HepG2 (cell line): ENCODE results near the gene BCKDHA. TPM values are rescaled to one million over a fixed set of nuclear protein-coding genes. Genes with fewer than 3 reads are reported as not detected.

Source experiments
- ATM ChIP-seq: fragments of 450-650 bp; IDR thresholded peaks from 2 replicates; pipeline ENCODE4 v1.7.1; 2017; ENCODE audit warnings: mild to moderate bottlenecking, borderline replicate concordance
- BORCS8-MEF2B ChIP-seq: sonication (generic); formaldehyde crosslinking; IDR thresholded peaks from 2 replicates; pipeline ENCODE4 v1.8.0; 2022; ENCODE audit warnings: mild to moderate bottlenecking, missing genetic modification reagents
- CBX5 ChIP-seq: sonication (generic); formaldehyde crosslinking; IDR thresholded peaks from 2 replicates; pipeline ENCODE4 v1.4.0; 2020; ENCODE audit warnings: missing genetic modification reagents, borderline replicate concordance
- DNMT1 ChIP-seq: sonication (generic); formaldehyde crosslinking; IDR thresholded peaks from 2 replicates; pipeline ENCODE4 v1.5.1; 2020; ENCODE audit warnings: mild to moderate bottlenecking, missing genetic modification reagents
- KLF13 ChIP-seq: sonication (generic); formaldehyde crosslinking; IDR thresholded peaks from 2 replicates; pipeline ENCODE4 v1.4.0; 2020; ENCODE audit warnings: mild to moderate bottlenecking, missing genetic modification reagents
- MED1 ChIP-seq: sonication (generic); formaldehyde crosslinking; IDR thresholded peaks from 2 replicates; pipeline ENCODE4 v1.4.0; 2020; ENCODE audit warnings: missing genetic modification reagents
- NR2F2 ChIP-seq: IDR thresholded peaks from 2 replicates; pipeline ENCODE4 v1.6.1; 2012; ENCODE audit warnings: low read depth, inconsistent platforms, borderline replicate concordance
- NR3C1 ChIP-seq: sonication (generic); formaldehyde crosslinking; IDR thresholded peaks from 2 replicates; pipeline ENCODE4 v1.4.0; 2020; ENCODE audit warnings: missing genetic modification reagents
- POLR2G ChIP-seq: fragments of 200-400 bp; formaldehyde crosslinking; IDR thresholded peaks from 2 replicates; pipeline ENCODE4 v1.6.1; 2018; ENCODE audit warnings: mild to moderate bottlenecking, low read depth, low read length, moderate library complexity
- RARA ChIP-seq: IDR thresholded peaks from 2 replicates; pipeline ENCODE4 v1.6.1; 2016; ENCODE audit warnings: missing genetic modification reagents, missing compliant biosample characterization
- RXRB ChIP-seq: IDR thresholded peaks from 2 replicates; pipeline ENCODE4 v1.6.1; 2016; ENCODE audit warnings: borderline replicate concordance, missing genetic modification reagents, missing compliant biosample characterization
- SOX6 ChIP-seq, 2 experiments: fragments of 450-650 bp in 1 of 2; sonication (generic) in 1 of 2; formaldehyde crosslinking in 1 of 2; IDR thresholded peaks; 2 replicates each; pipeline versions ENCODE4 v1.4.0 to v1.6.1; 2017 to 2020; ENCODE audit warnings: antibody characterized with exemption in 1 of 2, mild to moderate bottlenecking in 1 of 2, missing genetic modification reagents in 1 of 2
- ZNF143 ChIP-seq: sonication (generic); formaldehyde crosslinking; IDR thresholded peaks from 2 replicates; pipeline ENCODE4 v1.4.0; 2020; ENCODE audit warnings: missing genetic modification reagents
- ZNF75D ChIP-seq: sonication (generic); formaldehyde crosslinking; IDR thresholded peaks from 2 replicates; pipeline ENCODE4 v1.8.1; 2023; ENCODE audit warnings: missing genetic modification reagents, mild to moderate bottlenecking, borderline replicate concordance
- polyA plus RNA-seq, 8 experiments: library from polyadenylated mRNA; depleted of rRNA in 3 of 8; stranded (reverse) in 7 of 8; unstranded in 1 of 8; fragments of >200 nt; fragmentation: Illumina TruSeq in 4 of 8; extraction: Trizol in 4 of 8; gene quantifications; 2 replicates each; pipeline versions ENCODE4 v1.2.1 to v1.2.3, GENCODE V29; 2011 to 2016; ENCODE audit warnings: low read depth in 4 of 8, missing spikeins in 1 of 8, mixed read lengths in 1 of 8; ENCODE audit not compliant: insufficient read depth in 1 of 8
- total RNA-seq, 5 experiments: library from RNA; depleted of rRNA; stranded (reverse); fragments of >200 nt; fragmentation: Illumina TruSeq; extraction: Trizol; gene quantifications; 2 replicates each; pipeline ENCODE4 v1.2.3, GENCODE V29; 2016; ENCODE audit warnings: low read depth in 1 of 5
- TF ChIP-seq, protein P1 (sequence below): sonication (generic); formaldehyde crosslinking; IDR thresholded peaks from 2 replicates; pipeline ENCODE4 v1.5.1; 2020; ENCODE audit warnings: mild to moderate bottlenecking, missing genetic modification reagents, borderline replicate concordance
- TF ChIP-seq, protein P2 (sequence below): sonication (generic); formaldehyde crosslinking; IDR thresholded peaks from 2 replicates; pipeline ENCODE4 v1.4.0; 2020; ENCODE audit warnings: mild to moderate bottlenecking, low read depth, missing genetic modification reagents
- TF ChIP-seq, protein P3 (sequence below): IDR thresholded peaks from 2 replicates; pipeline ENCODE4 v1.6.1; 2012; ENCODE audit warnings: low read depth, low read length, improper control_type of control experiment
- TF ChIP-seq, protein P4 (sequence below): sonication (generic); formaldehyde crosslinking; conservative IDR thresholded peaks from 2 replicates; pipeline ENCODE4 v1.8.1; 2023; ENCODE audit warnings: missing genetic modification reagents
- TF ChIP-seq, protein P5 (sequence below): IDR thresholded peaks from 2 replicates; pipeline ENCODE4 v1.6.1; 2016; ENCODE audit warnings: low read depth, control low read depth
- TF ChIP-seq, protein P6 (sequence below): sonication (generic); formaldehyde crosslinking; IDR thresholded peaks from 2 replicates; pipeline ENCODE4 v1.4.0; 2020; ENCODE audit warnings: missing genetic modification reagents; ENCODE audit errors: not compliant biosample characterization
- TF ChIP-seq, protein P7 (sequence below): IDR thresholded peaks from 2 replicates; pipeline ENCODE4 v1.6.1; 2016; ENCODE audit warnings: mild to moderate bottlenecking, missing biosample characterization, missing genetic modification reagents

The BCKDHA gene
- total and polyA plus RNA-seq, 2 of the 13 experiments (the other 11 are each of a cell fraction or from before 2014, with no cell fraction given): 11.8 to 31.5 TPM

DNA sequence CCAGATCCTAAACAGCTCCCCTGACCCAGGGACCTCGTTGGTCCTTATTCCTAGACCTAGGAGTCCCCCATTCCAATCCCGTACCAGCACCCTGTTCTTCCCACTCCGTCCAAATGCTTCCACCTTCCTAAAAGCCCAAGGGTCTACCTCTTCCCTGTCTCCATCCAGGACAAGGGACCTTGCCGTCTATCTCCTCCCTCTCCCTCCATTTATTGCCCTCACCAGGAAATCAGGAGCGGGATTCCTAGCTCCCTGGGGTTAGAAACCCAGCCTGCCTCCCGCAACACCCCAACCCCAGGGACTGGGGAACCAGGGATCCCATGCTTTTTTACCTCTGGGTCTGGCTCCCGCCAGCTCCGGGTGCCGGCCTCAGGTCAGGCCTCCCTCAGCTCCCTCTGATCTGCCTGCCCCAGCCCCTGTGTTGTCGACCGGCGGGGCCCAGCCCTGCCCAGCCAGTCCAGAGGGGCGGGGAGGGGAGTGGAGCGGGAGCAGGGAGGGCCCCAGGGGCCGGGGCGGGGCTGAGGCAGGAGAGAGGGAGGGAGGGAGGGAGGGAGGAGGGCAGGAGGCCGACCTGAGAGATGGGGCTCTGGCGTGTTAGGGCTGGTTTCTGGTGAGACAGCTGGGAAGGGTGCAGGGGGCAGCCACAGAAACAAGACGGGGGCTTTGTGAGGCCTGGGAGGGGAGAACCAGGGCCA is 29.5 kb downstream of the BCKDHA start, which contains the start of gene B3GNT8 (continued):
- TF ChIP-seq, protein P1, sequence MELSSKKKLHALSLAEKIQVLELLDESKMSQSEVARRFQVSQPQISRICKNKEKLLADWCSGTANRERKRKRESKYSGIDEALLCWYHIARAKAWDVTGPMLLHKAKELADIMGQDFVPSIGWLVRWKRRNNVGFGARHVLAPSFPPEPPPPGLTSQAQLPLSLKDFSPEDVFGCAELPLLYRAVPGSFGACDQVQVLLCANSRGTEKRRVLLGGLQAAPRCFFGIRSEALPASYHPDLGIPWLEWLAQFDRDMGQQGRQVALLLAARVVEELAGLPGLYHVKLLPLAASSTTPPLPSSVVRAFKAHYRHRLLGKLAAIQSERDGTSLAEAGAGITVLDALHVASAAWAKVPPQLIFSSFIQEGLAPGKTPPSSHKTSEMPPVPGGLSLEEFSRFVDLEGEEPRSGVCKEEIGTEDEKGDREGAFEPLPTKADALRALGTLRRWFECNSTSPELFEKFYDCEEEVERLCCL (CRISPR knock-in tag): no peak
- no peak for TF ChIP-seq RARA (CRISPR knock-in tag)
- TF ChIP-seq, protein P2, sequence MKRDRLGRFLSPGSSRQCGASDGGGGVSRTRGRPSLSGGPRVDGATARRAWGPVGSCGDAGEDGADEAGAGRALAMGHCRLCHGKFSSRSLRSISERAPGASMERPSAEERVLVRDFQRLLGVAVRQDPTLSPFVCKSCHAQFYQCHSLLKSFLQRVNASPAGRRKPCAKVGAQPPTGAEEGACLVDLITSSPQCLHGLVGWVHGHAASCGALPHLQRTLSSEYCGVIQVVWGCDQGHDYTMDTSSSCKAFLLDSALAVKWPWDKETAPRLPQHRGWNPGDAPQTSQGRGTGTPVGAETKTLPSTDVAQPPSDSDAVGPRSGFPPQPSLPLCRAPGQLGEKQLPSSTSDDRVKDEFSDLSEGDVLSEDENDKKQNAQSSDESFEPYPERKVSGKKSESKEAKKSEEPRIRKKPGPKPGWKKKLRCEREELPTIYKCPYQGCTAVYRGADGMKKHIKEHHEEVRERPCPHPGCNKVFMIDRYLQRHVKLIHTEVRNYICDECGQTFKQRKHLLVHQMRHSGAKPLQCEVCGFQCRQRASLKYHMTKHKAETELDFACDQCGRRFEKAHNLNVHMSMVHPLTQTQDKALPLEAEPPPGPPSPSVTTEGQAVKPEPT (CRISPR knock-in tag): no peak
- no peak for TF ChIP-seq CBX5 (CRISPR knock-in tag)
- TF ChIP-seq, protein P3, sequence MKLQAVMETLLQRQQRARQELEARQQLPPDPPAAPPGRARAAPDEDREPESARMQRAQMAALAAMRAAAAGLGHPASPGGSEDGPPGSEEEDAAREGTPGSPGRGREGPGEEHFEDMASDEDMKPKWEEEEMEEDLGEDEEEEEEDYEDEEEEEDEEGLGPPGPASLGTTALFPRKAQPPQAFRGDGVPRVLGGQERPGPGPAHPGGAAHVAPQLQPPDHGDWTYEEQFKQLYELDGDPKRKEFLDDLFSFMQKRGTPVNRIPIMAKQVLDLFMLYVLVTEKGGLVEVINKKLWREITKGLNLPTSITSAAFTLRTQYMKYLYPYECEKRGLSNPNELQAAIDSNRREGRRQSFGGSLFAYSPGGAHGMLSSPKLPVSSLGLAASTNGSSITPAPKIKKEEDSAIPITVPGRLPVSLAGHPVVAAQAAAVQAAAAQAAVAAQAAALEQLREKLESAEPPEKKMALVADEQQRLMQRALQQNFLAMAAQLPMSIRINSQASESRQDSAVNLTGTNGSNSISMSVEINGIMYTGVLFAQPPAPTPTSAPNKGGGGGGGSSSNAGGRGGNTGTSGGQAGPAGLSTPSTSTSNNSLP: no peak
- no peak for TF ChIP-seq ZNF75D (CRISPR knock-in tag)
- TF ChIP-seq ZNF143: no peak
- no peak for TF ChIP-seq NR2F2
- TF ChIP-seq SOX6 (IDR thresholded peaks at IDR 0.05): no peak
- no peak for TF ChIP-seq SOX6 (CRISPR knock-in tag; IDR thresholded peaks at IDR 0.05)
- TF ChIP-seq, protein P4, sequence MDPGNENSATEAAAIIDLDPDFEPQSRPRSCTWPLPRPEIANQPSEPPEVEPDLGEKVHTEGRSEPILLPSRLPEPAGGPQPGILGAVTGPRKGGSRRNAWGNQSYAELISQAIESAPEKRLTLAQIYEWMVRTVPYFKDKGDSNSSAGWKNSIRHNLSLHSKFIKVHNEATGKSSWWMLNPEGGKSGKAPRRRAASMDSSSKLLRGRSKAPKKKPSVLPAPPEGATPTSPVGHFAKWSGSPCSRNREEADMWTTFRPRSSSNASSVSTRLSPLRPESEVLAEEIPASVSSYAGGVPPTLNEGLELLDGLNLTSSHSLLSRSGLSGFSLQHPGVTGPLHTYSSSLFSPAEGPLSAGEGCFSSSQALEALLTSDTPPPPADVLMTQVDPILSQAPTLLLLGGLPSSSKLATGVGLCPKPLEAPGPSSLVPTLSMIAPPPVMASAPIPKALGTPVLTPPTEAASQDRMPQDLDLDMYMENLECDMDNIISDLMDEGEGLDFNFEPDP (CRISPR knock-in tag): no peak
- no peak for TF ChIP-seq NR3C1
- TF ChIP-seq RXRB (CRISPR knock-in tag): no peak
- TF ChIP-seq POLR2G: peak; percentile 76
- no peak for TF ChIP-seq ATM
- 0 out of 2 replicates have a peak, but pooled peaks have one; percentile 5 for TF ChIP-seq MED1 (CRISPR knock-in tag)
- no peak for TF ChIP-seq DNMT1 (CRISPR knock-in tag)
- TF ChIP-seq, protein P5, sequence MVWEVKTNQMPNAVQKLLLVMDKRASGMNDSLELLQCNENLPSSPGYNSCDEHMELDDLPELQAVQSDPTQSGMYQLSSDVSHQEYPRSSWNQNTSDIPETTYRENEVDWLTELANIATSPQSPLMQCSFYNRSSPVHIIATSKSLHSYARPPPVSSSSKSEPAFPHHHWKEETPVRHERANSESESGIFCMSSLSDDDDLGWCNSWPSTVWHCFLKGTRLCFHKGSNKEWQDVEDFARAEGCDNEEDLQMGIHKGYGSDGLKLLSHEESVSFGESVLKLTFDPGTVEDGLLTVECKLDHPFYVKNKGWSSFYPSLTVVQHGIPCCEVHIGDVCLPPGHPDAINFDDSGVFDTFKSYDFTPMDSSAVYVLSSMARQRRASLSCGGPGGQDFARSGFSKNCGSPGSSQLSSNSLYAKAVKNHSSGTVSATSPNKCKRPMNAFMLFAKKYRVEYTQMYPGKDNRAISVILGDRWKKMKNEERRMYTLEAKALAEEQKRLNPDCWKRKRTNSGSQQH (CRISPR knock-in tag): no peak
- TF ChIP-seq, protein P6, sequence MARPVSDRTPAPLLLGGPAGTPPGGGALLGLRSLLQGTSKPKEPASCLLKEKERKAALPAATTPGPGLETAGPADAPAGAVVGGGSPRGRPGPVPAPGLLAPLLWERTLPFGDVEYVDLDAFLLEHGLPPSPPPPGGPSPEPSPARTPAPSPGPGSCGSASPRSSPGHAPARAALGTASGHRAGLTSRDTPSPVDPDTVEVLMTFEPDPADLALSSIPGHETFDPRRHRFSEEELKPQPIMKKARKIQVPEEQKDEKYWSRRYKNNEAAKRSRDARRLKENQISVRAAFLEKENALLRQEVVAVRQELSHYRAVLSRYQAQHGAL: no peak
- TF ChIP-seq BORCS8-MEF2B (CRISPR knock-in tag): no peak
- TF ChIP-seq, protein P7, sequence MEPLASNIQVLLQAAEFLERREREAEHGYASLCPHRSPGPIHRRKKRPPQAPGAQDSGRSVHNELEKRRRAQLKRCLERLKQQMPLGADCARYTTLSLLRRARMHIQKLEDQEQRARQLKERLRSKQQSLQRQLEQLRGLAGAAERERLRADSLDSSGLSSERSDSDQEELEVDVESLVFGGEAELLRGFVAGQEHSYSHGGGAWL (CRISPR knock-in tag): no peak
- TF ChIP-seq KLF13 (CRISPR knock-in tag): no peak
